Choroid plexus epithelial cell (primary cell): ENCODE measurements around the gene RGS14.
A peak's percentile ranks its signal among the peaks of the same experiment; 100 is the strongest.

Source experiments
- DNase-seq: peaks from one replicate; pipeline ENCODE4 v3.0.0-alpha.2; 2010; ENCODE audit warnings: low read depth
- H3K4me3 ChIP-seq: 2 replicates; pipeline ENCODE4 v1.5.1; 2011; ENCODE audit warnings: low read depth, mild to moderate bottlenecking, control low read depth, low read length, moderate library complexity
- CTCF ChIP-seq: conservative IDR thresholded peaks from 2 replicates; pipeline ENCODE4 v1.5.1; 2011; ENCODE audit warnings: low read depth, mild to moderate bottlenecking, control low read depth, inconsistent platforms, low read length, moderate library complexity

The RGS14 gene

GRCh38 chr5:177366528-177367322 is 9.0 kb downstream of the RGS14 start:
- DNase-seq, result peak; percentile 86
- no peak for TF ChIP-seq CTCF
- peak overlapping the region; percentile 60 for H3K4me3 ChIP-seq

GRCh38 chr5:177367323-177367848 is 9.7 kb downstream of the RGS14 start:
- H3K4me3 ChIP-seq, result peak overlapping the region; percentile 60
- DNase-seq, result no peak

GRCh38 chr5:177367981-177368868 is 10.5 kb downstream of the RGS14 start:
- TF ChIP-seq CTCF, result no peak
- no peak for DNase-seq
- H3K4me3 ChIP-seq, result no peak overlapping the region

More at GRCh38 chr5:177367323-177367848, 9.7 kb downstream of the RGS14 start:
- TF ChIP-seq CTCF, result peak; percentile 24

- H3K4me3 ChIP-seq, result no peak overlapping the region
- TF ChIP-seq CTCF, result peak; percentile 75
- peak; percentile 43 for DNase-seq
Observed at GRCh38 chr5:177368869-177369644, 11.3 kb downstream of the RGS14 start.

GRCh38 chr5:177369645-177370440 is 12.1 kb downstream of the RGS14 start:
- no peak for DNase-seq
- H3K4me3 ChIP-seq, result no peak overlapping the region
- no peak for TF ChIP-seq CTCF
